HG03045 (cell line): ENCODE data around the gene RHEX.

Experiments used
- ATAC-seq: cut with Tn5 transposase; IDR thresholded peaks from one replicate; pipeline ENCODE4 v1.9.1; 2021; ENCODE audit warnings: mild to moderate bottlenecking, moderate library complexity; ENCODE audit not compliant: unreplicated experiment

The RHEX gene

DNA sequence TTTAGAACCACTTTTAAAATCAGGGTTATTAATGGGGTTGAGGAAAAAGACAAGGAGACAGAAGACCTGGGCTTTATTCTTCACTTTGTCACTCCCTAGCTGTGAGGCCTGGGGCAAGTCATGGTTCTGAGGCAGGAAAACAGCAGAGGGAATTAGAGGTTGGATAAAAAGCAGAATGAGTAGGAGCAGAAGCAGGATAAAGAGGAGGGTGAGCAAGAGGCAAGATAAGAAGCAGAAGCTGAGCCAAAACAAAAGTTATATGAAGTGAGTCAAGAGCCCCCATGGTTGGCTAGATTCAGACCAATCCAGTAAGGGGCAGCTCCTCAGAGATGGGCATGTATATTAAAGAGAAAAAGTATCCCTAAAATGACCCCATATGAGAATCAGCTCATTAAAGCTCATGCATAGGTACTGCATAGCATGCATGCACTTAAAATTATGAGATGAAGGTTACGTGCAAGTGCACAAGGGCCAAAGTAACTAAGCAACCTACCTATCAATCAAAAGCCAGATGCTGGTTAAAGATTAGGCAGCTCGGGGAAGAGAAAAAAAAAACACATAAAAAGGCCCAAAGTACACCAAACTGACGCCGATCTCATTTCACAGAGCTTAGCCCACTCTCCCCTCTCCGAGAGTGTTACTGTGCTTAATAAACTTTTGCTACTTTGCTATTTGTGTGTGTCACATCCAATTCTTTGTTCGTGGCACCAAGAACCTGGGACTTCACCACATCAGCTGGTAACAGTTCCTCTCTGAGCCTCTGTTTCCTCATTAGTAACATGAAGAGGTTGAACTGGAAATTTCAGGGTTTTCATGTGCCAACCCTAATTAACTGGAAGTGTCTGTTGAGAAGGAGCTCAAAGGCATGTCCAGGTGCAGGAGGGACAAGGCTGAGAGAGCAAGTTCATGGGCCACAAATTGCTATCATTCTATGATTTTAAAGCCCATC is 62.0 kb downstream of the RHEX start:
- ATAC-seq, result no peak

GRCh38 chr1:206115791-206116190 is 62.8 kb downstream of the RHEX start:
- no peak for ATAC-seq

- no peak for ATAC-seq
Measured at GRCh38 chr1:206116191-206116872, 63.4 kb downstream of the RHEX start.

DNA sequence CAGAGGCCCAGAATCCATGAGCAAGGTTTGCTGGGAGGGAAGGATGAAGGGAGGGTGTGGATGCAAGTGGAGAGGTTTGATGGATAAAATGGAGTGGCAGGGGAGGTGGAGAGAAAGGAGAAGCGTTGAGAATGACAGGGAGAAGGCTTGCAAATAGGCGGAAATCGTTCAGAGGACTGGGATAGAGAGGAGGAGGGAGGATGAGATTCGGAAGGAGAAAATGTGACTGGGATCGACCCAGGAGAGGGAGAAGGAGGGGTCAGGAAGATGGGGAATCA is 63.8 kb downstream of the RHEX start:
- no peak for ATAC-seq

DNA sequence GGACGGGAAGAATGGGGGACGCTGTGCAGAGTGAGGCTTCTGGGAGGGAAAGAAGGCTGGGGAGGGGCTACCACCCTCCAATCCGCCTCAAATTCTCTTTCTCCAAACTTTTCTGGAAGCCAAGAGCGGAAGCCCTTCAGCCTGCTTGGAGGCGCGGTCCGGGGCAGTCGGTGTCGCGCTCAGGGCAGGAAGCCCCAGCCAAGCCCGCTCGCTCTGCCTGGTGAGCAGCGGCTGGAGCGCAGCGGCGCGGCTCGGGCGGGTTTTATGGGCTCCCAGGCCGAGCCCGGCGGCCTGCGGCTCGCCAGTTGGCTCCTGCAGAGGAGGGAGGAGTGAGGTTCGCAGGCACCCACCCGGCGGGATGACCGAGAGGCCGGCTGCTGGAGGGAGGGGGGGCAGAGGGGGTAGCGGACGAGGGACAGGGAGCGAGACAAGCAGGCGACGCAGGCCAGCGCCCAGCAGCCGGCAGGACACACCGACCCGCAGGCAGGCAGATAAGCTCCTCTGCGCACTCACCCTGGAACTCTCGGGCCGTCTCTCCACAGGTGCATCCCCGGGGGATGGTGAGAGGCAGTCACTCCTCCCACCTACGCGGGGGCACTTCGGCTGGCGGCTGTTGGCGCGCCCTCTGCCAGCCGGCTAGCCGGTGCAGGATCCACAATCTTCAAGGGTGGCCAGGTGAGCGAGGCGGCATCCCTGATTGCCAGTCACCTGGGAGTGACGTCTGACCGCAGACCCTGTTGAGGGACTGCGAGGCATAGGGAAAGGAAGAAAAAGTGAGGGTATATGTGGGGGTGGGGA is 64.4 kb downstream of the RHEX start, which contains the start of gene AVPR1B:
TSS of gene AVPR1B (minus strand) at position 238 of the 798 bp plus-strand sequence. CDS start 498 bp downstream, outside the sequence.
- no peak for ATAC-seq

GRCh38 chr1:206120406-206120805 is 67.4 kb downstream of the RHEX start:
- no peak for ATAC-seq

GRCh38 chr1:206121269-206121668 is 68.3 kb downstream of the RHEX start:
- ATAC-seq, result no peak

GRCh38 chr1:206122686-206123085 is 69.7 kb downstream of the RHEX start:
- no peak for ATAC-seq

DNA sequence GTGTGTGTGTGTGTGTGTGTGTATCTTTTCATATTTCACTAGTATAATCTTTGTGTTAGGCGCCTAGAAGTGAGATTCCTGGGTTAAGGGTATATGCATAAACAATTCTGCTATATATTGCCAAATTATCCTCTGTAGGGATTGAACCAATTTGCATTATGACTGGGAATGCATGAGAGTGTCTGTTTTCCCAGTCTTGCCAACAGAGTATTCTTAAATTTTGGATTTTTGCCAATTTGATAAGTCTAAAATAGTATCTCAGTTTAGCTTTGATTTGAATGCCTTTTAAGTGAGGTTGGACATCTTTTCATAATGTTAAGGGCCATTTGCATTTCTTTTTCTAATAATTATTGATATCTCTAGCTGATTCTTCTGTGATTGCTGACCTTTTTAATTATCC is 72.4 kb downstream of the RHEX start:
- ATAC-seq, result no peak

GRCh38 chr1:206127336-206127735 is 74.4 kb downstream of the RHEX start:
- no peak for ATAC-seq

DNA sequence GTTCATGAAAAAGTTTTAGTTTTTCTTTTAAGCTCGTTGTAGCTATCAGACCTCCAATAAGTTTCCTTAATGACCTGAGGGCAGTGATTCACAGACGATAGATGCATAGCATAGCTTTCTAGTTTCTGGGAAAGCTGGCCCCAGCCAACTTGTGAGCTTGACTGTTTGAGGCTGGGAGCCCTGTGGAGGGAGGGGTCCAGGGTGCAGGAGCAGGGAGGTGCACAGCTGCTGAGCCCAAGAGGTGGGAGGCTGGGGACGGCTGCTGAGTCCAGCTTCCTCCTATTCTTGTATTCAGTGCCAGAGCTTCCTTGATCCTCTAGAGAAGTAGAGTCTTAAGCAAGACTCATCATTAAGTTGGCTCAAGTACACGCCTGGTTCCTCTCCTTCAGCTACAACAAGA is 75.2 kb downstream of the RHEX start:
- no peak for ATAC-seq

DNA sequence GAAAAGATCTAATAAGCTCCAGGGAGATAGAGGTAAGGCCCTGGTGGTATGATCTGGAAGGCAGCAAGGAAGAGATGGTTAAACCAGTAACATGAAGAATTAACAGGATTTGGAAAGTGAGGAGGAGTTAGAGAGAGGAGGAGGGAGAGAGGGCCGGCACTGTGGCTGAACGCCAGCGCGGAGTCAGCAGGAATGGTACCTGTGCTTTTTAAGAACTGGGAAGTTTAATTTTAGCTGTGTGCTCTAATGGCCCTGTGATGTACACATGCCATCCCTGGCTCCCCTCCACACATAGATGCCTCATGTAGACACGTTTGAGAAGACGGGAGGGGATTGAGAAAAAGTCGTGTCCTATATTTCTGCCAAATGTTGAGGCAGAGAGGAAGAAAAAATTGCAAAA is 78.1 kb downstream of the RHEX start:
- ATAC-seq, result no peak

DNA sequence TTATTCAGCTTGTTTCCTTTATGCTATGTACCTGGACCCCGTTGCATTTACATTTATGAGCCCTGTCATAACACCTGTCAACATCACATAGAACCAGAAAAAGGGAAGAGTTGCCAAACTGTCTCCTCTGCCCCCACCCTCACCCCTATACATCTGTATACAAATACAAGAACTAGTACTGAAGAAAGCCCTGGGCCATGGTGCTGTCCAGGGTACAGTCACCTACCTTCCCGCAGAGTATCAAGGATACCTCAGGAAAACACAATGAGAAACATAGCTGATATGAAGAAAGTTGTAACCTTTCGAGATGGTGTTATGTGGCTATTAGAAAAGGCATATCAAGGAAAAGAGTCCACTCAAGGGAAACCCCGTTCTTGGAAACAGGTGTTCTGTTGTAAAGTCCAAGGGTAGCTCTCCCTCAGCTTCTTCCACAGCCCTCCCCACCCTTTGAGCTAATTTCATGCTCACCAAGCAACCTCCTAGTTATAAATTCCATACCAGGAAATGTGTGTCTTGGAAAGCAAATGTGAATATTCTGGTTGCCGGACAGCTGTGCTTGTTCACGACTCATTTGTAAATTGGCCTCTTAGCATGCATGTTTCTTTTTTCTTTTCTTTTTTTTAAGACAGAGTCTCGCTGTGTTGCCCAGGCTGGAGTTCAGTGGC is 80.9 kb downstream of the RHEX start:
- ATAC-seq, result no peak

GRCh38 chr1:206135248-206135647 is 82.3 kb downstream of the RHEX start:
- no peak for ATAC-seq

DNA sequence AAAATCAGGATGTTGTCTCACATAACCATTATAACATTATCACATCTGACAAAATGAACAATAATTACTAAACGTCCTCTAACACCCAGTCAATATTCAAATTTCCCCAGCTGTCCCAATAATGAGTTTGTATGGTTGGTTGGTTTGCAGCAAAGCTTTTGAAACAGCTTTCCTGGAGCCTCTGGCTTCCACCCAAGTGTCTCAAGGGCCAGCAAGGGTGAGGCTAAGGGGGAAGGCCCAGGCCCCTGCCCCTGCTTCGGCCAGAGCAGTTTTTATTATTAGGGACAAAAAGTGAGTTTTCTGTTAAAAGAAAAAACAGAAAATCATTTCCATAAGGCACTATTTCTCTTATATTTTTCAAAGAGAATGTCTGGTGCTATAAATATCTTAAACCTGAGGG is 83.3 kb downstream of the RHEX start:
- no peak for ATAC-seq

DNA sequence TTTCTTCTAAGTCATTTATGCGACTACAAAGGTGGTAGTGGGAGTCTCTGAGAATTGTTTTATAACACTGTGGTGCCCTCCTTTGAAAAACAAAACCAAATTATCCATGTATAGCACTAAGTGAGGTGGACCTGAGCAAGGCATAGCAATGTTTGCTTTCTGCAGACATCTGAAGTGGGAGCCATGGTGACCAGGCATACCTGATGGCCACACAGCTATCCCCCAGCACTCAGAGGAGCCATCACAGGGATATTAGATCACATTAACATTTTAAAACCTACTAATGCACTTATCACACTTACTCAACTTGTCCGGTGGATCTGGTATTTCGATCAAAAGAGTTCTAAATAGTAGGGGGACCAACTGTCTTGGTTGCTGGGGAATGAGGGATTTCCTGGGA is 89.0 kb downstream of the RHEX start:
- ATAC-seq, result no peak

GRCh38 chr1:206142770-206143169 is 89.8 kb downstream of the RHEX start:
- no peak for ATAC-seq

DNA sequence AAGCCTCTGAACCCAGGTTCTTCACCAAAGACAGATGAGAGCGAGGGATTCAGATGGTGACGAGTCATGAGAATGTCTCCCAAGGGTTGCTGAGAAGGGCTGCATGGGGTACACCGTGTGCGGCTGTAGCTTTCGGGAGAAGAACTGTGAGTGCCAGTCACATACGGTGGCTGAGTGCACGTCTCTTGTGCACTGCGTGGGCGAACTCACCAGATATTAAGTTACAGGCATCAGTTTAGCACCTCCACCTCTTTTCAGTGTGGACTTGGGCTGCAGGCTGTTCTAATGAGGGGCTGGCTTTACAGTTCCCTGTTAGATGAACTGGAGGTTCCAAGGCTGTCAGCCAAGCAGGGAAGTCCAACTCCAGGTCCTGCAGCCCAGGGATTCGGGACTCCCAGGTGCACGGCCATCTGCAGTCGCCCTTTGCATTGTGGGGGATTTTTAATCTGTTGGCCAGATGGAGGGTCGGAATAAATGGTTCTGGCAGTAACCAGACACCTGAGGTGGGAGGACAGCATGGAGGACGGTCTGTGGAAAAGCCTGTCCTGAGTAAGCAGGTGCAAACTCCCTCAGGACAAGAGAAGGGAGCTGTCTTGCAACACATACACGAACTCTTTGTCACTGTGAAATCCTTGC is 90.7 kb downstream of the RHEX start:
- no peak for ATAC-seq

- ATAC-seq, result no peak
Measured at GRCh38 chr1:206144605-206145004, 91.6 kb downstream of the RHEX start.

DNA sequence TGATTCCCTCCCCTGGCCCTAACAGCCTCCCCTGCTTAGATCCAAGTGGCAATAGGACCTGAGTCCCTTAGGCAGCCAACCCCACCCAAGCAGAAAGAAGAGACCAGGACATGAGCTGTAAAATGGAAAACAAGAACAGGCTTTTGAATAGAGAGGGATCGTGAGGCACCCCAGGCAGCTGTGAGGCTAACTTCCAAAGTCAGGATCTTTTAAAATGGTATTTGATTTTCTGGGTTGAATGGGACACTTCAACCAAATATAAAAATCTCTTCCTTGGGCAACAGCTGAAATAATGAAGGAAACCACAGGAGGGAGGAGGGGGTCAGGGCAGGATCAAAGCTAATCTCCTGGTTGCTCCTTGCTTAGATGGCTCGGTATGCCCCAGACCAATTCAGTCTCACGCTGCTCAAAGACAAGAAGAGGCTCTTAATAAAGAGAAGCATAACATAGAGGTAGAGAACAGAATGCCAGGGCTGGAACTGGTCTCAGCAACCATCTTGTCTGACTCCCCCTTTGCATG is 92.9 kb downstream of the RHEX start:
- ATAC-seq, result no peak
